Measurements from ENCODE around the gene IKZF3. TPM values are rescaled to one million over a fixed set of nuclear protein-coding genes. Genes with fewer than 3 reads are reported as not detected.

Gene IKZF3
- total and polyA plus RNA-seq, 10 of the 15 experiments (the other 5 are each of a cell fraction or from before 2014, with no cell fraction given): 5.5 to 98.2 (median 47.6) TPM

DNA sequence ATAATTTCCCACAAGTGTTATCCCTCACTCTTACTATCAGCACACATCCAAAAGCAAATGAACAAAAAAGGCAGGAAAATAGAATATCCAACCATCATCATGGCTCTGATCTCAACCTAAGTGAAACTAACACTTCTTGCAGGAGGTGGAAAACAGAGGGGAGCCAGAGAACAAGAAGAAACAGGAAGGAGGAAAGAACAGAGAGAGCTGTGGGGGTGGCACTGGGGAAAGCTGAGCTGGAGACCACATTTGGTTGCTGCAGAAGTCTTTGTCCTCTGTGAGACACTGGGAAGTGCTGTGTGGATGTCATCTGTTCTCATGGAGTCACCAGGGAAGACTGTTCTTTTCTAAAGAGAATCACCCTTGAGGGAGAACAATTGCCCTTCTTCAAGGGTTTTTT lies 91.7 kb downstream of the IKZF3 start:
- Histone ChIP-seq H3K27me3 (replicated peaks in 1 of 2; ENCODE audit: control insufficient read depth in 2 of 2, insufficient read depth in 2 of 2, low read length in 1 of 2) (no peaks in the 10 kb centered on the region), H3K36me3 (ENCODE audit: control insufficient read depth in 2 of 2, insufficient read depth in 2 of 2, low read length in 1 of 2) (peaks cover 7 to 29% of the 10 kb centered on the region in 2 experiments), H3K4me2 (ENCODE audit: control insufficient read depth, insufficient read depth) (peak overlapping the region; percentile 97), H4K20me1 (ENCODE audit: control insufficient read depth, insufficient read depth) (no peaks in the 10 kb centered on the region), H3K79me2 (ENCODE audit: control insufficient read depth, insufficient read depth, low read length) (peaks cover 94% of the 10 kb centered on the region), H3K9ac (ENCODE audit: control insufficient read depth, insufficient read depth, low read length) (peak overlapping the region; percentile 52; the same call in 1 of the 2 replicates), H3K27ac (ENCODE audit: control insufficient read depth, insufficient read depth) (peak overlapping the region; percentile 95), H3K4me1 (ENCODE audit: control insufficient read depth, insufficient read depth, low read length) (peaks cover 72% of the 10 kb centered on the region), H3K9me3 (replicated peaks; ENCODE audit: control insufficient read depth, insufficient read depth, low read length) (no peaks in the 10 kb centered on the region; the same call in 2 of the 3 replicates), H2AFZ (ENCODE audit: control insufficient read depth, low read depth, low read length) (no peak overlapping the region), H3K4me3 (peak overlapping the region; percentile 79; the same call in 1 of the 2 replicates)
- FAIRE-seq (no peak), DNase-seq (ENCODE audit: low read depth, low spot score) (no peak), ATAC-seq (no peak)
- ChIA-PET CTCF (interaction anchor here (0.9 kb wide), 1 partner anchor 17 kb away, joined by 3 read pairs; no protein-coding TSS in a partner anchor), SMC1A (ENCODE audit: uncharacterized antibody, unreplicated experiment) (interaction anchor here (0.7 to 1.2 kb wide), 6 partner anchors 13 to 90 kb away, joined by 3 to 7 read pairs (median 3); no protein-coding TSS in a partner anchor), RAD21 (ENCODE audit: unreplicated experiment) (interaction anchor here (1.2 to 2.0 kb wide), 4 partner anchors 9 to 90 kb away, joined by 4 to 18 read pairs (median 4); no protein-coding TSS in a partner anchor), POLR2A (interaction anchor here (1.2 kb wide), 1 partner anchor 15 kb away, joined by 8 read pairs; no protein-coding TSS in a partner anchor)
- no TSS peak for BruUV-seq (replicated peaks)
- intact Hi-C loops (cut with micrococcal nuclease; ENCODE audit: unreplicated experiment) (loop anchor here (5.0 kb wide), 1 partner anchor 75 kb away; no protein-coding TSS in a partner anchor), in situ Hi-C loops (cut with MboI) (no loop called here)
- 0 out of 2 replicates have a peak, but pooled peaks have one; percentile 6 for TF ChIP-seq RUNX3 (IDR thresholded peaks at IDR 0.05; ENCODE audit: low read length)
- TF ChIP-seq EGR1 (IDR thresholded peaks at IDR 0.05; ENCODE audit: borderline replicate concordance in 1 of 2, low read depth in 2 of 2, low read length in 2 of 2): peak in 1 of 2 experiments; percentile 29; a peak in 1 of 3 replicates
- no peak for TF ChIP-seq YBX1 (IDR thresholded peaks at IDR 0.05)
- TF ChIP-seq, protein P1, sequence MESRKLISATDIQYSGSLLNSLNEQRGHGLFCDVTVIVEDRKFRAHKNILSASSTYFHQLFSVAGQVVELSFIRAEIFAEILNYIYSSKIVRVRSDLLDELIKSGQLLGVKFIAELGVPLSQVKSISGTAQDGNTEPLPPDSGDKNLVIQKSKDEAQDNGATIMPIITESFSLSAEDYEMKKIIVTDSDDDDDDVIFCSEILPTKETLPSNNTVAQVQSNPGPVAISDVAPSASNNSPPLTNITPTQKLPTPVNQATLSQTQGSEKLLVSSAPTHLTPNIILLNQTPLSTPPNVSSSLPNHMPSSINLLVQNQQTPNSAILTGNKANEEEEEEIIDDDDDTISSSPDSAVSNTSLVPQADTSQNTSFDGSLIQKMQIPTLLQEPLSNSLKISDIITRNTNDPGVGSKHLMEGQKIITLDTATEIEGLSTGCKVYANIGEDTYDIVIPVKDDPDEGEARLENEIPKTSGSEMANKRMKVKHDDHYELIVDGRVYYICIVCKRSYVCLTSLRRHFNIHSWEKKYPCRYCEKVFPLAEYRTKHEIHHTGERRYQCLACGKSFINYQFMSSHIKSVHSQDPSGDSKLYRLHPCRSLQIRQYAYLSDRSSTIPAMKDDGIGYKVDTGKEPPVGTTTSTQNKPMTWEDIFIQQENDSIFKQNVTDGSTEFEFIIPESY (IDR thresholded peaks at IDR 0.05): no peak
- TF ChIP-seq ATF7 (IDR thresholded peaks at IDR 0.05; ENCODE audit: low read depth): no peak
- TF ChIP-seq HCFC1 (IDR thresholded peaks at IDR 0.05; ENCODE audit: low read length): no peak
- TF ChIP-seq FOS (IDR thresholded peaks at IDR 0.05; ENCODE audit: borderline replicate concordance, extremely low read depth, insufficient read length): no peak
- no peak for TF ChIP-seq NR2C1 (IDR thresholded peaks at IDR 0.05)
- peak; percentile 28; the same call in 1 of the 2 replicates for TF ChIP-seq IKZF1 (conservative IDR thresholded peaks at IDR 0.05)
- peak; percentile 62 to 64; a peak in 2 of 4 replicates for TF ChIP-seq IKZF2 (IDR thresholded peaks at IDR 0.05)
- TF ChIP-seq TCF3 (IDR thresholded peaks at IDR 0.05; ENCODE audit: borderline replicate concordance, insufficient read depth, low read depth, low read length): no peak
- no peak for TF ChIP-seq ASH2L (IDR thresholded peaks at IDR 0.05; ENCODE audit: borderline replicate concordance, low read depth)
- 0 out of 2 replicates have a peak, but pooled peaks have one; percentile 12 for TF ChIP-seq SPI1 (IDR thresholded peaks at IDR 0.05; ENCODE audit: borderline replicate concordance, insufficient read depth, low read depth, low read length)
- no peak for TF ChIP-seq RAD21 (IDR thresholded peaks at IDR 0.05; ENCODE audit: insufficient read depth, low read depth, low read length)
- no peak for TF ChIP-seq IRF4 (IDR thresholded peaks at IDR 0.05; ENCODE audit: low read depth, low read length)
- TF ChIP-seq, protein P2, sequence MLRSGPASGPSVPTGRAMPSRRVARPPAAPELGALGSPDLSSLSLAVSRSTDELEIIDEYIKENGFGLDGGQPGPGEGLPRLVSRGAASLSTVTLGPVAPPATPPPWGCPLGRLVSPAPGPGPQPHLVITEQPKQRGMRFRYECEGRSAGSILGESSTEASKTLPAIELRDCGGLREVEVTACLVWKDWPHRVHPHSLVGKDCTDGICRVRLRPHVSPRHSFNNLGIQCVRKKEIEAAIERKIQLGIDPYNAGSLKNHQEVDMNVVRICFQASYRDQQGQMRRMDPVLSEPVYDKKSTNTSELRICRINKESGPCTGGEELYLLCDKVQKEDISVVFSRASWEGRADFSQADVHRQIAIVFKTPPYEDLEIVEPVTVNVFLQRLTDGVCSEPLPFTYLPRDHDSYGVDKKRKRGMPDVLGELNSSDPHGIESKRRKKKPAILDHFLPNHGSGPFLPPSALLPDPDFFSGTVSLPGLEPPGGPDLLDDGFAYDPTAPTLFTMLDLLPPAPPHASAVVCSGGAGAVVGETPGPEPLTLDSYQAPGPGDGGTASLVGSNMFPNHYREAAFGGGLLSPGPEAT (IDR thresholded peaks at IDR 0.05; ENCODE audit: low read depth): no peak
- TF ChIP-seq NFYA (IDR thresholded peaks at IDR 0.05; ENCODE audit: borderline replicate concordance, low read depth, low read length): no peak
- TF ChIP-seq CHD1 (IDR thresholded peaks at IDR 0.05; ENCODE audit: low read depth, low read length): no peak
- TF ChIP-seq, protein P3, sequence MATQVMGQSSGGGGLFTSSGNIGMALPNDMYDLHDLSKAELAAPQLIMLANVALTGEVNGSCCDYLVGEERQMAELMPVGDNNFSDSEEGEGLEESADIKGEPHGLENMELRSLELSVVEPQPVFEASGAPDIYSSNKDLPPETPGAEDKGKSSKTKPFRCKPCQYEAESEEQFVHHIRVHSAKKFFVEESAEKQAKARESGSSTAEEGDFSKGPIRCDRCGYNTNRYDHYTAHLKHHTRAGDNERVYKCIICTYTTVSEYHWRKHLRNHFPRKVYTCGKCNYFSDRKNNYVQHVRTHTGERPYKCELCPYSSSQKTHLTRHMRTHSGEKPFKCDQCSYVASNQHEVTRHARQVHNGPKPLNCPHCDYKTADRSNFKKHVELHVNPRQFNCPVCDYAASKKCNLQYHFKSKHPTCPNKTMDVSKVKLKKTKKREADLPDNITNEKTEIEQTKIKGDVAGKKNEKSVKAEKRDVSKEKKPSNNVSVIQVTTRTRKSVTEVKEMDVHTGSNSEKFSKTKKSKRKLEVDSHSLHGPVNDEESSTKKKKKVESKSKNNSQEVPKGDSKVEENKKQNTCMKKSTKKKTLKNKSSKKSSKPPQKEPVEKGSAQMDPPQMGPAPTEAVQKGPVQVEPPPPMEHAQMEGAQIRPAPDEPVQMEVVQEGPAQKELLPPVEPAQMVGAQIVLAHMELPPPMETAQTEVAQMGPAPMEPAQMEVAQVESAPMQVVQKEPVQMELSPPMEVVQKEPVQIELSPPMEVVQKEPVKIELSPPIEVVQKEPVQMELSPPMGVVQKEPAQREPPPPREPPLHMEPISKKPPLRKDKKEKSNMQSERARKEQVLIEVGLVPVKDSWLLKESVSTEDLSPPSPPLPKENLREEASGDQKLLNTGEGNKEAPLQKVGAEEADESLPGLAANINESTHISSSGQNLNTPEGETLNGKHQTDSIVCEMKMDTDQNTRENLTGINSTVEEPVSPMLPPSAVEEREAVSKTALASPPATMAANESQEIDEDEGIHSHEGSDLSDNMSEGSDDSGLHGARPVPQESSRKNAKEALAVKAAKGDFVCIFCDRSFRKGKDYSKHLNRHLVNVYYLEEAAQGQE (IDR thresholded peaks at IDR 0.05; ENCODE audit: low read depth, low read length): no peak
